ENCODE data around the gene SCMH1. TPM values are rescaled to one million over a fixed set of nuclear protein-coding genes. Genes with fewer than 3 reads are reported as not detected.

The SCMH1 gene
- polyA plus RNA-seq, 1 of the 3 experiments (the other 2 are of a cell fraction) = 38.5 TPM

DNA sequence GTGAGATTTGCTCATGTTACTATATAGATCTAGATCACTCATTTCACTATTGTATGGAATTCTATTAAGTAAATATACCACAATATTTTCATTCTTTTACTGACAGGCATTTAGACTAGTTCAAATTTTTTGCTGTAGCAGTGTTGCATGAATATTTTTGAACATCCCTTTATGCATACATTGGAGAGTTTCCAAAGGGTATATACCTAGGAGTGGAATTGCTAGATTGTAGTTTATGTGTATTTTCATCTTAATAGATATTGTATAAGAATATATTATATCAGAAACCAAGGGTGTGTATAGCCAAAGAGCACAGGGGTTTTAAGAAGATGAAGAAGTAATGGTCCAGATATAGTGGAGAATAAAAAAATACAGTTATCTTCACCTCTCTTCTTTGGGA is 6.2 kb downstream of the SCMH1 start:
- ChIA-PET CTCF (no interaction called here), POLR2A (no interaction called here)
- Histone ChIP-seq H3K79me2 (ENCODE audit: insufficient read depth) (peaks cover 58% of the 10 kb centered on the region), H3K9ac (no peak overlapping the region), H3F3A (replicated peaks; ENCODE audit: insufficient read depth) (peaks cover 34% of the 10 kb centered on the region), H3K4me1 (ENCODE audit: control insufficient read depth in 1 of 2, insufficient read depth in 2 of 2, low read depth in 1 of 2, low read length in 1 of 2) (peaks cover 5 to 18% of the 10 kb centered on the region in 2 experiments; a peak in 3 of 4 replicates), H3K4me2 (no peak overlapping the region), H3K36me3 (replicated peaks in 1 of 2; ENCODE audit: control insufficient read depth in 1 of 2, insufficient read depth in 2 of 2, low read length in 1 of 2) (peaks cover 0 to 9% of the 10 kb centered on the region in 2 experiments), H3K27me3 (ENCODE audit: insufficient read depth) (no peaks in the 10 kb centered on the region), H4K20me1 (ENCODE audit: insufficient read depth) (peaks cover 35% of the 10 kb centered on the region), H3K9me2 (no peaks in the 10 kb centered on the region), H3K27ac (ENCODE audit: low read depth in 2 of 2, low read length in 1 of 2) (no peak overlapping the region), H2AFZ (ENCODE audit: low read depth) (no peak overlapping the region), H3K9me3 (no peaks in the 10 kb centered on the region), H3K4me3 (ENCODE audit: low read depth in 2 of 2, low read length in 1 of 2) (no peak overlapping the region)
- no peak for TF ChIP-seq TEAD4 (IDR thresholded peaks at IDR 0.05; ENCODE audit: borderline replicate concordance, insufficient read depth)
- no peak for TF ChIP-seq RFX5 (IDR thresholded peaks at IDR 0.05; ENCODE audit: low read length)
- TF ChIP-seq, protein P1, sequence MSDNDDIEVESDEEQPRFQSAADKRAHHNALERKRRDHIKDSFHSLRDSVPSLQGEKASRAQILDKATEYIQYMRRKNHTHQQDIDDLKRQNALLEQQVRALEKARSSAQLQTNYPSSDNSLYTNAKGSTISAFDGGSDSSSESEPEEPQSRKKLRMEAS (IDR thresholded peaks at IDR 0.05; ENCODE audit: low read depth) = no peak
- no peak for TF ChIP-seq GATA2 (CRISPR knock-in tag; IDR thresholded peaks at IDR 0.05)
- no peak for TF ChIP-seq CHD2 (IDR thresholded peaks at IDR 0.05; ENCODE audit: low read length, partially characterized antibody)
- TF ChIP-seq TAF1 (IDR thresholded peaks at IDR 0.05; ENCODE audit: borderline replicate concordance, low read depth, low read length) = no peak
- no peak for TF ChIP-seq RAD21 (IDR thresholded peaks at IDR 0.05; ENCODE audit: low read length)
- TF ChIP-seq SMC3 (IDR thresholded peaks at IDR 0.05; ENCODE audit: low read depth, low read length) = no peak
- no peak for TF ChIP-seq GABPA (IDR thresholded peaks at IDR 0.05; ENCODE audit: low read depth)
- no peak for TF ChIP-seq EP300 (IDR thresholded peaks at IDR 0.05; ENCODE audit: borderline replicate concordance in 1 of 2, low read depth in 1 of 2, low read length in 1 of 2)
- TF ChIP-seq, protein P2, sequence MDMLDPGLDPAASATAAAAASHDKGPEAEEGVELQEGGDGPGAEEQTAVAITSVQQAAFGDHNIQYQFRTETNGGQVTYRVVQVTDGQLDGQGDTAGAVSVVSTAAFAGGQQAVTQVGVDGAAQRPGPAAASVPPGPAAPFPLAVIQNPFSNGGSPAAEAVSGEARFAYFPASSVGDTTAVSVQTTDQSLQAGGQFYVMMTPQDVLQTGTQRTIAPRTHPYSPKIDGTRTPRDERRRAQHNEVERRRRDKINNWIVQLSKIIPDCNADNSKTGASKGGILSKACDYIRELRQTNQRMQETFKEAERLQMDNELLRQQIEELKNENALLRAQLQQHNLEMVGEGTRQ (IDR thresholded peaks at IDR 0.05; ENCODE audit: borderline replicate concordance, low read depth, low read length) = no peak
- no peak for TF ChIP-seq NFIC (IDR thresholded peaks at IDR 0.05; ENCODE audit: borderline replicate concordance)
- no peak for TF ChIP-seq SIN3A (IDR thresholded peaks at IDR 0.05; ENCODE audit: borderline replicate concordance, low read depth, low read length)
- no peak for TF ChIP-seq RCOR1 (IDR thresholded peaks at IDR 0.05; ENCODE audit: low read length)
- no peak for DNase-seq

DNA sequence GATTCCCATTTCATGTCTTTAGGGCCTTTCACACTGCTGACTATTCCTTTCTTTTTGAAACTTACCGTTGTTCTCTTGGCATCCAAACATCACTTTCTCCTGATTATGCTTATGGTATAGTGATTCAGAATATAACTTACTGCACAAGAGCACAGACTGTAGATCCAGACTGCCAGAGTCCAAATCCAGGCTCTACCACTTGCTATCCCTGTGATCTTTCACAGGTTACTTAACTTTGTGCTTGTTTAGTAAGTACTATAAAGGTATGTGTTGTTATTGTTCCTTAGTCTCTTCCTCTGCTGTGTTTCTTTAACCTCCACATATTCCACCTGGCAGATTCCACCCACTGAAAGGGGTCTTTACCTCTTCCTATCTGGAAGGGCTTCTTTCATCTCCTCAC is 8.4 kb downstream of the SCMH1 start:
- H3K9me3 ChIP-seq = no peaks in the 10 kb centered on the region
- H3K4me3 ChIP-seq (ENCODE audit: low read depth in 2 of 2, low read length in 1 of 2) = no peak overlapping the region
- peaks cover 61% of the 10 kb centered on the region for H3K79me2 ChIP-seq (ENCODE audit: insufficient read depth)
- peaks cover 0 to 5% of the 10 kb centered on the region in 2 experiments for H3K36me3 ChIP-seq (replicated peaks in 1 of 2; ENCODE audit: control insufficient read depth in 1 of 2, insufficient read depth in 2 of 2, low read length in 1 of 2)
- ChIA-PET CTCF (no interaction called here), POLR2A (no interaction called here)
- no peak overlapping the region for H3K27ac ChIP-seq (ENCODE audit: low read depth in 2 of 2, low read length in 1 of 2)
- H2AFZ ChIP-seq (ENCODE audit: low read depth) = no peak overlapping the region
- H4K20me1 ChIP-seq (ENCODE audit: insufficient read depth) = peaks cover 26% of the 10 kb centered on the region
- peaks cover 0 to 6% of the 10 kb centered on the region in 2 experiments; a peak in 3 of 4 replicates for H3K4me1 ChIP-seq (ENCODE audit: control insufficient read depth in 1 of 2, insufficient read depth in 2 of 2, low read depth in 1 of 2, low read length in 1 of 2)
- no peak for DNase-seq
- no peak overlapping the region for H3K4me2 ChIP-seq
- no peaks in the 10 kb centered on the region for H3K27me3 ChIP-seq (ENCODE audit: insufficient read depth)
- H3K9me2 ChIP-seq = no peaks in the 10 kb centered on the region
- no peak overlapping the region for H3K9ac ChIP-seq
- WGBS (ENCODE audit: low lambda C conversion rate) = 100% methylated on average over 1 of the region's 1 CpG
- H3F3A ChIP-seq (replicated peaks; ENCODE audit: insufficient read depth) = peaks cover 20% of the 10 kb centered on the region
- TF ChIP-seq MEF2A (IDR thresholded peaks at IDR 0.05; ENCODE audit: borderline replicate concordance, low read depth) (no peak), EZH2phosphoT487 (IDR thresholded peaks at IDR 0.05; ENCODE audit: borderline replicate concordance, low read depth) (no peak), SIN3A (IDR thresholded peaks at IDR 0.05; ENCODE audit: borderline replicate concordance, low read depth, low read length) (no peak), SMC3 (IDR thresholded peaks at IDR 0.05; ENCODE audit: low read depth, low read length) (no peak), FOXJ3 (CRISPR knock-in tag; IDR thresholded peaks at IDR 0.05) (no peak), RAD21 (IDR thresholded peaks at IDR 0.05; ENCODE audit: low read length) (no peak), TCF12 (IDR thresholded peaks at IDR 0.05) (no peak), POLR2AphosphoS5 (IDR thresholded peaks at IDR 0.05; ENCODE audit: low read depth, low read length) (no peak), GABPA (IDR thresholded peaks at IDR 0.05; ENCODE audit: low read depth) (no peak), GATA2 (CRISPR knock-in tag; IDR thresholded peaks at IDR 0.05) (no peak), FOXM1 (IDR thresholded peaks at IDR 0.05; ENCODE audit: low read depth) (no peak), RFX5 (IDR thresholded peaks at IDR 0.05; ENCODE audit: low read length) (no peak), TEAD4 (IDR thresholded peaks at IDR 0.05; ENCODE audit: borderline replicate concordance, insufficient read depth) (no peak), YY1 (IDR thresholded peaks at IDR 0.05; ENCODE audit: low read depth) (no peak), JUND (IDR thresholded peaks at IDR 0.05) (no peak)
- TF ChIP-seq, protein P3, sequence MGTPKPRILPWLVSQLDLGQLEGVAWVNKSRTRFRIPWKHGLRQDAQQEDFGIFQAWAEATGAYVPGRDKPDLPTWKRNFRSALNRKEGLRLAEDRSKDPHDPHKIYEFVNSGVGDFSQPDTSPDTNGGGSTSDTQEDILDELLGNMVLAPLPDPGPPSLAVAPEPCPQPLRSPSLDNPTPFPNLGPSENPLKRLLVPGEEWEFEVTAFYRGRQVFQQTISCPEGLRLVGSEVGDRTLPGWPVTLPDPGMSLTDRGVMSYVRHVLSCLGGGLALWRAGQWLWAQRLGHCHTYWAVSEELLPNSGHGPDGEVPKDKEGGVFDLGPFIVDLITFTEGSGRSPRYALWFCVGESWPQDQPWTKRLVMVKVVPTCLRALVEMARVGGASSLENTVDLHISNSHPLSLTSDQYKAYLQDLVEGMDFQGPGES (IDR thresholded peaks at IDR 0.05; ENCODE audit: low read depth, low read length) = no peak
- TF ChIP-seq, protein P4, sequence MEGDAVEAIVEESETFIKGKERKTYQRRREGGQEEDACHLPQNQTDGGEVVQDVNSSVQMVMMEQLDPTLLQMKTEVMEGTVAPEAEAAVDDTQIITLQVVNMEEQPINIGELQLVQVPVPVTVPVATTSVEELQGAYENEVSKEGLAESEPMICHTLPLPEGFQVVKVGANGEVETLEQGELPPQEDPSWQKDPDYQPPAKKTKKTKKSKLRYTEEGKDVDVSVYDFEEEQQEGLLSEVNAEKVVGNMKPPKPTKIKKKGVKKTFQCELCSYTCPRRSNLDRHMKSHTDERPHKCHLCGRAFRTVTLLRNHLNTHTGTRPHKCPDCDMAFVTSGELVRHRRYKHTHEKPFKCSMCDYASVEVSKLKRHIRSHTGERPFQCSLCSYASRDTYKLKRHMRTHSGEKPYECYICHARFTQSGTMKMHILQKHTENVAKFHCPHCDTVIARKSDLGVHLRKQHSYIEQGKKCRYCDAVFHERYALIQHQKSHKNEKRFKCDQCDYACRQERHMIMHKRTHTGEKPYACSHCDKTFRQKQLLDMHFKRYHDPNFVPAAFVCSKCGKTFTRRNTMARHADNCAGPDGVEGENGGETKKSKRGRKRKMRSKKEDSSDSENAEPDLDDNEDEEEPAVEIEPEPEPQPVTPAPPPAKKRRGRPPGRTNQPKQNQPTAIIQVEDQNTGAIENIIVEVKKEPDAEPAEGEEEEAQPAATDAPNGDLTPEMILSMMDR (IDR thresholded peaks at IDR 0.05) = no peak
- TF ChIP-seq, protein P5, sequence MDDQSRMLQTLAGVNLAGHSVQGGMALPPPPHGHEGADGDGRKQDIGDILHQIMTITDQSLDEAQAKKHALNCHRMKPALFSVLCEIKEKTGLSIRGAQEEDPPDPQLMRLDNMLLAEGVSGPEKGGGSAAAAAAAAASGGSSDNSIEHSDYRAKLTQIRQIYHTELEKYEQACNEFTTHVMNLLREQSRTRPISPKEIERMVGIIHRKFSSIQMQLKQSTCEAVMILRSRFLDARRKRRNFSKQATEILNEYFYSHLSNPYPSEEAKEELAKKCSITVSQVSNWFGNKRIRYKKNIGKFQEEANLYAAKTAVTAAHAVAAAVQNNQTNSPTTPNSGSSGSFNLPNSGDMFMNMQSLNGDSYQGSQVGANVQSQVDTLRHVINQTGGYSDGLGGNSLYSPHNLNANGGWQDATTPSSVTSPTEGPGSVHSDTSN (IDR thresholded peaks at IDR 0.05) = no peak

Measured in SK-N-SH (cell line).